Measurements from ENCODE around the gene MINDY1.

The MINDY1 gene

GRCh38 chr1:150997126-150997872, 9.4 kb downstream of the MINDY1 start:
- no peaks in the 10 kb centered on the region for H3K9me3 ChIP-seq (ENCODE audit: control insufficient read depth, low read length)
- no peaks in the 10 kb centered on the region for H3K36me3 ChIP-seq (ENCODE audit: control insufficient read depth, insufficient read depth, low read length)
- H3K4me1 ChIP-seq: no peaks in the 10 kb centered on the region
- no peak overlapping the region for H3K27ac ChIP-seq
- no peak for TF ChIP-seq CTCF (IDR thresholded peaks at IDR 0.05)
- H3K27me3 ChIP-seq (ENCODE audit: control insufficient read depth, insufficient read depth, low read length): no peaks in the 10 kb centered on the region
- H3K79me2 ChIP-seq: no peaks in the 10 kb centered on the region
- no peak overlapping the region for H3K4me3 ChIP-seq (ENCODE audit: low read depth, low read length)
- H3K4me2 ChIP-seq (ENCODE audit: low read length): no peak overlapping the region
- no peak overlapping the region for H3K9ac ChIP-seq
- H2AFZ ChIP-seq: no peak overlapping the region

GRCh38 chr1:150995896-150996295, 10.8 kb downstream of the MINDY1 start:
- H3K4me2 ChIP-seq (ENCODE audit: low read length): no peak overlapping the region
- no peak overlapping the region for H3K4me3 ChIP-seq (ENCODE audit: low read depth, low read length)
- no peak overlapping the region for H3K27ac ChIP-seq
- no peaks in the 10 kb centered on the region for H3K9me3 ChIP-seq (ENCODE audit: control insufficient read depth, low read length)
- H3K9ac ChIP-seq: no peak overlapping the region
- no peaks in the 10 kb centered on the region for H3K4me1 ChIP-seq
- H3K36me3 ChIP-seq (ENCODE audit: control insufficient read depth, insufficient read depth, low read length): no peaks in the 10 kb centered on the region
- no peaks in the 10 kb centered on the region for H3K27me3 ChIP-seq (ENCODE audit: control insufficient read depth, insufficient read depth, low read length)
- no peak overlapping the region for H2AFZ ChIP-seq
- TF ChIP-seq CTCF (IDR thresholded peaks at IDR 0.05): peak; percentile 67
- no peaks in the 10 kb centered on the region for H3K79me2 ChIP-seq

GRCh38 chr1:150995460-150995859, 11.2 kb downstream of the MINDY1 start:
- Histone ChIP-seq H3K9ac (no peak overlapping the region), H3K79me2 (no peaks in the 10 kb centered on the region), H3K4me3 (ENCODE audit: low read depth, low read length) (no peak overlapping the region), H3K9me3 (ENCODE audit: control insufficient read depth, low read length) (no peaks in the 10 kb centered on the region), H3K27me3 (ENCODE audit: control insufficient read depth, insufficient read depth, low read length) (no peaks in the 10 kb centered on the region), H3K4me2 (ENCODE audit: low read length) (no peak overlapping the region), H2AFZ (no peak overlapping the region), H3K27ac (no peak overlapping the region), H3K36me3 (ENCODE audit: control insufficient read depth, insufficient read depth, low read length) (no peaks in the 10 kb centered on the region), H3K4me1 (no peaks in the 10 kb centered on the region)
- TF ChIP-seq CTCF (IDR thresholded peaks at IDR 0.05): no peak

GRCh38 chr1:150994248-150994647, 12.5 kb downstream of the MINDY1 start:
- H3K36me3 ChIP-seq (ENCODE audit: control insufficient read depth, insufficient read depth, low read length): no peaks in the 10 kb centered on the region
- no peak overlapping the region for H3K9ac ChIP-seq
- TF ChIP-seq CTCF (IDR thresholded peaks at IDR 0.05): no peak
- H3K27me3 ChIP-seq (ENCODE audit: control insufficient read depth, insufficient read depth, low read length): no peaks in the 10 kb centered on the region
- no peaks in the 10 kb centered on the region for H3K4me1 ChIP-seq
- no peak overlapping the region for H3K4me2 ChIP-seq (ENCODE audit: low read length)
- H3K9me3 ChIP-seq (ENCODE audit: control insufficient read depth, low read length): no peaks in the 10 kb centered on the region
- no peaks in the 10 kb centered on the region for H3K79me2 ChIP-seq
- H3K27ac ChIP-seq: no peak overlapping the region
- H2AFZ ChIP-seq: no peak overlapping the region
- H3K4me3 ChIP-seq (ENCODE audit: low read depth, low read length): no peak overlapping the region

GRCh38 chr1:150992626-150993025, 14.1 kb downstream of the MINDY1 start:
- no peak overlapping the region for H3K4me3 ChIP-seq (ENCODE audit: low read depth, low read length)
- H3K79me2 ChIP-seq: no peaks in the 10 kb centered on the region
- no peak overlapping the region for H3K4me2 ChIP-seq (ENCODE audit: low read length)
- no peak overlapping the region for H3K27ac ChIP-seq
- H3K4me1 ChIP-seq: peaks cover 7% of the 10 kb centered on the region
- no peaks in the 10 kb centered on the region for H3K9me3 ChIP-seq (ENCODE audit: control insufficient read depth, low read length)
- H3K9ac ChIP-seq: no peak overlapping the region
- H2AFZ ChIP-seq: no peak overlapping the region
- H3K36me3 ChIP-seq (ENCODE audit: control insufficient read depth, insufficient read depth, low read length): no peaks in the 10 kb centered on the region
- H3K27me3 ChIP-seq (ENCODE audit: control insufficient read depth, insufficient read depth, low read length): no peaks in the 10 kb centered on the region
- TF ChIP-seq CTCF (IDR thresholded peaks at IDR 0.05): no peak

Data from parathyroid adenoma (tissue), 2 donors.